Neural cell (in vitro differentiated cells): Measurements from ENCODE around the gene ZNF799. TPM values are rescaled to one million over a fixed set of nuclear protein-coding genes. Genes with fewer than 3 reads are reported as not detected.

ENCODE experiments used
- H2AFZ ChIP-seq: fragments of 200-600, 300-800 bp; sonication (generic), shearing (Covaris generic); 2 replicates; pipeline ENCODE4 v1.6.0; 2014; ENCODE audit warnings: low read depth, mild to moderate bottlenecking, antibody characterized with exemption, low read length, moderate library complexity
- H3F3A ChIP-seq: fragments of 200-600 bp; shearing (Covaris generic); 2 replicates; pipeline ENCODE4 v1.6.1; 2016; ENCODE audit warnings: mild to moderate bottlenecking, moderate library complexity, mixed read lengths, antibody characterized with exemption, low read length; ENCODE audit not compliant: insufficient read depth, poor library complexity, severe bottlenecking
- H3K27ac ChIP-seq: fragments of 200-600, 300-800 bp; sonication (generic), shearing (Covaris generic); 2 replicates; pipeline ENCODE4 v1.5.1; 2014; ENCODE audit warnings: mild to moderate bottlenecking, low read length, moderate library complexity
- H3K27me3 ChIP-seq: fragments of 300-800, 200-600 bp; sonication (generic), shearing (Covaris generic); 2 replicates; pipeline ENCODE4 v1.6.0; 2014; ENCODE audit warnings: mild to moderate bottlenecking, low read depth, low read length, moderate library complexity; ENCODE audit not compliant: insufficient read depth
- H3K36me3 ChIP-seq: fragments of 300-800, 200-600 bp; sonication (generic), shearing (Covaris generic); 2 replicates; pipeline ENCODE4 v1.5.1; 2014; ENCODE audit warnings: mild to moderate bottlenecking, antibody characterized with exemption, low read length, moderate library complexity; ENCODE audit not compliant: insufficient read depth
- H3K4me2 ChIP-seq: fragments of 300-800, 200-600 bp; sonication (generic), shearing (Covaris generic); 2 replicates; pipeline ENCODE4 v1.6.0; 2014; ENCODE audit warnings: mild to moderate bottlenecking, low read length
- H3K4me3 ChIP-seq: fragments of 300-800, 200-600 bp; sonication (generic), shearing (Covaris generic); 2 replicates; pipeline ENCODE4 v1.5.1; 2014; ENCODE audit warnings: mild to moderate bottlenecking, low read length, moderate library complexity
- H3K79me2 ChIP-seq: fragments of 200-600 bp; shearing (Covaris generic); replicated peaks from 2 replicates; pipeline ENCODE4 v1.6.0; 2014; ENCODE audit warnings: mild to moderate bottlenecking, low read length, moderate library complexity; ENCODE audit not compliant: insufficient read depth
- H3K9ac ChIP-seq: fragments of 300-800, 200-600 bp; sonication (generic), shearing (Covaris generic); 2 replicates; pipeline ENCODE4 v1.6.1; 2016; ENCODE audit warnings: mild to moderate bottlenecking, low read length, mixed read lengths
- H3K9me2 ChIP-seq: fragments of 200-600 bp; shearing (Covaris generic); 2 replicates; pipeline ENCODE4 v1.6.1; 2016; ENCODE audit warnings: mild to moderate bottlenecking, low read length, mixed read lengths; ENCODE audit not compliant: insufficient read depth
- H3K9me3 ChIP-seq: fragments of 200-600, 300-800 bp; sonication (generic), shearing (Covaris generic); 2 replicates; pipeline ENCODE4 v1.6.1; 2016; ENCODE audit warnings: mild to moderate bottlenecking, mixed run types, low read length, moderate library complexity, mixed read lengths
- H4K20me1 ChIP-seq: fragments of 200-600 bp; shearing (Covaris generic); 2 replicates; pipeline ENCODE4 v1.6.1; 2016; ENCODE audit warnings: mild to moderate bottlenecking, mixed run types; ENCODE audit not compliant: insufficient read depth
- EZH2 ChIP-seq: fragments of 200-600, 300-800 bp; shearing (Covaris generic), sonication (generic); IDR thresholded peaks from 2 replicates; pipeline ENCODE4 v1.6.1; 2014; ENCODE audit warnings: antibody characterized with exemption, low read length, borderline replicate concordance, mild to moderate bottlenecking; ENCODE audit not compliant: insufficient read depth, poor library complexity, severe bottlenecking
- MXI1 ChIP-seq: fragments of 450-650 bp; conservative IDR thresholded peaks from 2 replicates; pipeline ENCODE4 v1.6.1; 2014; ENCODE audit warnings: antibody characterized with exemption, mild to moderate bottlenecking; ENCODE audit not compliant: poor library complexity, severe bottlenecking
- POLR2AphosphoS5 ChIP-seq: IDR thresholded peaks from 2 replicates; pipeline ENCODE4 v1.6.1; 2012
- RAD21 ChIP-seq: fragments of 450-650 bp; conservative IDR thresholded peaks from 2 replicates; pipeline ENCODE4 v1.6.1; 2014; ENCODE audit warnings: antibody characterized with exemption, mild to moderate bottlenecking, moderate library complexity
- REST ChIP-seq: IDR thresholded peaks from 2 replicates; pipeline ENCODE4 v1.6.1; 2012; ENCODE audit warnings: borderline replicate concordance
- SMC3 ChIP-seq: fragments of 450-650 bp; conservative IDR thresholded peaks from 2 replicates; pipeline ENCODE4 v1.6.1; 2014; ENCODE audit warnings: antibody characterized with exemption, mild to moderate bottlenecking, moderate library complexity; ENCODE audit not compliant: poor library complexity
- polyA plus RNA-seq: library from polyadenylated mRNA; depleted of rRNA; stranded (reverse); fragments of >200 nt; gene quantifications from 2 replicates; pipeline ENCODE4 v1.2.3, GENCODE V29; 2014
- TF ChIP-seq, protein P1 (sequence below): fragments of 450-650 bp; IDR thresholded peaks from 2 replicates; pipeline ENCODE4 v1.5.1; 2014; ENCODE audit warnings: antibody characterized with exemption, mild to moderate bottlenecking, moderate library complexity; ENCODE audit not compliant: poor library complexity, severe bottlenecking

ZNF799 gene
- polyA plus RNA-seq, 1 donor from 2014 or later, result 6.9 TPM

DNA sequence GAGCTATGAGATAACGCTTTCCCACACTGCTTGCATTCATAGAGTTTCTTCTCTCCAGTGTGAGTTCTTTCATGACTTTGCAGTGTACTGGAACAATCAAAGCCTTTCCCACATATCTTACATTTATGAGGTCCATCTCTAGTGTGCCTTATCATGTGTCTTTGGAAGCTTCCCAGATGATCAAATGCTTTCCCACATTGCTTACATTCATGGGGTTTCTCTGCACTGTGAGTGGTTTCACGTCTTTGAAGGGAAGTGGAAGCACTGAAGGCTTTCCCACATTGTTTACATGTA is 20.7 kb downstream of the ZNF799 start:
- H3K36me3 ChIP-seq, result no peaks in the 10 kb centered on the region
- H3K27ac ChIP-seq, result no peak overlapping the region
- no peaks in the 10 kb centered on the region for H4K20me1 ChIP-seq
- H2AFZ ChIP-seq, result no peak overlapping the region
- no peak overlapping the region for H3K9ac ChIP-seq
- no peak overlapping the region for H3K4me3 ChIP-seq
- no peak overlapping the region for H3K4me2 ChIP-seq
- no peaks in the 10 kb centered on the region for H3K9me2 ChIP-seq
- peaks cover 3% of the 10 kb centered on the region for H3K9me3 ChIP-seq
- no peaks in the 10 kb centered on the region for H3K79me2 ChIP-seq
- TF ChIP-seq EZH2, result no peak
- TF ChIP-seq REST, result no peak
- H3F3A ChIP-seq, result no peaks in the 10 kb centered on the region
- no peaks in the 10 kb centered on the region for H3K27me3 ChIP-seq

- no peaks in the 10 kb centered on the region for H4K20me1 ChIP-seq
- H3K9me3 ChIP-seq, result peaks cover 3% of the 10 kb centered on the region
- H3K79me2 ChIP-seq, result no peaks in the 10 kb centered on the region
- no peaks in the 10 kb centered on the region for H3K9me2 ChIP-seq
- no peaks in the 10 kb centered on the region for H3F3A ChIP-seq
- H3K4me2 ChIP-seq, result no peak overlapping the region
- no peaks in the 10 kb centered on the region for H3K36me3 ChIP-seq
- H3K9ac ChIP-seq, result no peak overlapping the region
- H3K27ac ChIP-seq, result no peak overlapping the region
- H2AFZ ChIP-seq, result no peak overlapping the region
- no peaks in the 10 kb centered on the region for H3K27me3 ChIP-seq
- no peak overlapping the region for H3K4me3 ChIP-seq
- no peak for TF ChIP-seq SMC3
- TF ChIP-seq EZH2, result no peak
- no peak for TF ChIP-seq MXI1
- TF ChIP-seq, protein P1, sequence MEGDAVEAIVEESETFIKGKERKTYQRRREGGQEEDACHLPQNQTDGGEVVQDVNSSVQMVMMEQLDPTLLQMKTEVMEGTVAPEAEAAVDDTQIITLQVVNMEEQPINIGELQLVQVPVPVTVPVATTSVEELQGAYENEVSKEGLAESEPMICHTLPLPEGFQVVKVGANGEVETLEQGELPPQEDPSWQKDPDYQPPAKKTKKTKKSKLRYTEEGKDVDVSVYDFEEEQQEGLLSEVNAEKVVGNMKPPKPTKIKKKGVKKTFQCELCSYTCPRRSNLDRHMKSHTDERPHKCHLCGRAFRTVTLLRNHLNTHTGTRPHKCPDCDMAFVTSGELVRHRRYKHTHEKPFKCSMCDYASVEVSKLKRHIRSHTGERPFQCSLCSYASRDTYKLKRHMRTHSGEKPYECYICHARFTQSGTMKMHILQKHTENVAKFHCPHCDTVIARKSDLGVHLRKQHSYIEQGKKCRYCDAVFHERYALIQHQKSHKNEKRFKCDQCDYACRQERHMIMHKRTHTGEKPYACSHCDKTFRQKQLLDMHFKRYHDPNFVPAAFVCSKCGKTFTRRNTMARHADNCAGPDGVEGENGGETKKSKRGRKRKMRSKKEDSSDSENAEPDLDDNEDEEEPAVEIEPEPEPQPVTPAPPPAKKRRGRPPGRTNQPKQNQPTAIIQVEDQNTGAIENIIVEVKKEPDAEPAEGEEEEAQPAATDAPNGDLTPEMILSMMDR, result no peak
- no peak for TF ChIP-seq POLR2AphosphoS5
- TF ChIP-seq RAD21, result no peak
- TF ChIP-seq REST, result no peak
Observed at GRCh38 chr19:12379732-12380443, 21.2 kb downstream of the ZNF799 start.
